ENCODE results near the gene RIMBP2.

The RIMBP2 gene

DNA sequence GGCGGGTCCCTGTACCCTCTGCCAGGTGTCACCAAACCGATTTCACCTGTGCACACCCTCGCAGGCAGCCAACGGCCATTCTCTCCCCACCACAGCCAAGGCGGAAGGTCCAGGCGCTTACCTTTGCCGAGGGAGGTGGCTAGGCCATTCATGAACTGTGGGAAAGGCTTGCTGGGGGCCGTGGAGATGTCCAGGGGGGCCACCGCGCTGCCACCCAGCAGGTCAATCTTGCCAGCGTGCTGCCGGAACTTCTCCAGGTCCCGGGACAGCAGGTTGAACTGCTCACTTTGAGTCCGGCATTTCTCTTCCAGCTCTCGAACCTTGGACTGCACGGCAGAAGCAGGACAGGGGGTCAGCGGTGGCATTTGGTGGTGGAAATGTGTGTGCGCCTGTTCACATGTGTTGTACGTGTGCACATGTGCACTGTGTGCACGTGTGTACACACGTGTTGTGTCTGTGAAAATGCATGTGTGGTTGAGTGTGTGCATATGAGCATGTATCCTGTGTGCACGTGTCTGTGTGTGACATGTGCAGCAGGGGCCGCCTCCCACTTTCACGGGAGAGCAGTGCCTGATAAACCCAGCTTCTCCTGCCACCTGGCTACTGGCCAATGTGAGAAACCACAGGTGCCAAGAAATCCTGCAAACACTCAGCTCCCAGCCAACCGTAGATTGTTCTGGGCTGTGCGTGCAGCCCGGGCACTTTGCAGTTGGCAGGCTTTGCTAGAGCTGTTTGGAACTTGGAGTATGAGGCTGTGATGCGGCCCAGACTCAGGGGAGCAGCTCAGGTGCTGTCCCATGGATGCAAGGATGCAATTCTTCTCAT, 259.5 kb downstream of the RIMBP2 start:
- H3K4me3 ChIP-seq (ENCODE audit: low read depth, low read length): no peak overlapping the region
- in situ Hi-C loops (cut with HindIII; ENCODE audit: low sequenced_read_pairs): no loop called here
- TF ChIP-seq, protein P1, sequence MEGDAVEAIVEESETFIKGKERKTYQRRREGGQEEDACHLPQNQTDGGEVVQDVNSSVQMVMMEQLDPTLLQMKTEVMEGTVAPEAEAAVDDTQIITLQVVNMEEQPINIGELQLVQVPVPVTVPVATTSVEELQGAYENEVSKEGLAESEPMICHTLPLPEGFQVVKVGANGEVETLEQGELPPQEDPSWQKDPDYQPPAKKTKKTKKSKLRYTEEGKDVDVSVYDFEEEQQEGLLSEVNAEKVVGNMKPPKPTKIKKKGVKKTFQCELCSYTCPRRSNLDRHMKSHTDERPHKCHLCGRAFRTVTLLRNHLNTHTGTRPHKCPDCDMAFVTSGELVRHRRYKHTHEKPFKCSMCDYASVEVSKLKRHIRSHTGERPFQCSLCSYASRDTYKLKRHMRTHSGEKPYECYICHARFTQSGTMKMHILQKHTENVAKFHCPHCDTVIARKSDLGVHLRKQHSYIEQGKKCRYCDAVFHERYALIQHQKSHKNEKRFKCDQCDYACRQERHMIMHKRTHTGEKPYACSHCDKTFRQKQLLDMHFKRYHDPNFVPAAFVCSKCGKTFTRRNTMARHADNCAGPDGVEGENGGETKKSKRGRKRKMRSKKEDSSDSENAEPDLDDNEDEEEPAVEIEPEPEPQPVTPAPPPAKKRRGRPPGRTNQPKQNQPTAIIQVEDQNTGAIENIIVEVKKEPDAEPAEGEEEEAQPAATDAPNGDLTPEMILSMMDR (IDR thresholded peaks at IDR 0.05; ENCODE audit: low read depth, low read length, missing control alignments): no peak
- DNase-seq (ENCODE audit: low read depth): no peak

DNA sequence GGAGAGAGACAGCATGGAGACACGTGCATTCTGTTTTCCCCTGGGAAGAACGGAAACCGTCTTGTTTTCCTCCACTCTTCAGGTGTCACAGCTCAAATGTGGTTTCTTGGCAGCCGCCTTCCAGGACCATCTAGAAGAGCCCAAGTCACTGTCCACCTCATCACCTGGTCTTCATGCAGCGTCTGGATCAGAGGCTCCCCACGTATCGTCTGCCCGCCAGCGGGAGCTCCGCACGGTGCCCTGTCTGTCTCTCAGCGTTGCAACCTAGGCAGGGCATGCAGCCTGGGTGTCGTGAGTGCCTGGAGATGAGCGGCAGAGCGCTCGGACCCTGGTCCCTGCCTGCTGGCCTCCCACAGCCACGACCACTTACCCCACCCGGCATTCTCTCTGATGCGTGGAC, 260.9 kb downstream of the RIMBP2 start:
- no peak for DNase-seq (ENCODE audit: low read depth)
- TF ChIP-seq, protein P1 (IDR thresholded peaks at IDR 0.05; ENCODE audit: low read depth, low read length, missing control alignments): no peak
- no peak overlapping the region for H3K4me3 ChIP-seq (ENCODE audit: low read depth, low read length)
- in situ Hi-C loops (cut with HindIII; ENCODE audit: low sequenced_read_pairs): no loop called here

DNA sequence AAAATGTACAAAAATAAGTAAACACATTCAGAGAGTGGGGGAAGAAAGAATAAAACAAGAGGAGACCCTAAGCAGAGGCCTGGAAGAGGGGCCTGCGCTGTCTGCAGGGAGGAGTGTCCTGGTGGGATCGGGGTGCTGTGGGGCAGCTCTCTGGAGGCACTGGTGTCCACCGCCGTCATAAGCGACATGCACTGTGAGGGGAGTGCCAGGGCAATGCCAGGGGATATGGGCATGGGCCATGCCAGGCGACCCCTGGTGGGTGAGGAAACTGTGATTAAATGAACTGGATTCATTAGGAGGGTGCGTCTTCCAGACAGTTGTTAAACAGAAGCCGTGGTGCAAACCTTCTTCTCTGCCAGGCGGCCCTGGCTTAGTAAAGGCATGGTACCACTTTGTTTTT, 261.8 kb downstream of the RIMBP2 start:
- TF ChIP-seq, protein P1 (IDR thresholded peaks at IDR 0.05; ENCODE audit: low read depth, low read length, missing control alignments): no peak
- no peak overlapping the region for H3K4me3 ChIP-seq (ENCODE audit: low read depth, low read length)
- in situ Hi-C loops (cut with HindIII; ENCODE audit: low sequenced_read_pairs): no loop called here
- DNase-seq (ENCODE audit: low read depth): no peak

DNA sequence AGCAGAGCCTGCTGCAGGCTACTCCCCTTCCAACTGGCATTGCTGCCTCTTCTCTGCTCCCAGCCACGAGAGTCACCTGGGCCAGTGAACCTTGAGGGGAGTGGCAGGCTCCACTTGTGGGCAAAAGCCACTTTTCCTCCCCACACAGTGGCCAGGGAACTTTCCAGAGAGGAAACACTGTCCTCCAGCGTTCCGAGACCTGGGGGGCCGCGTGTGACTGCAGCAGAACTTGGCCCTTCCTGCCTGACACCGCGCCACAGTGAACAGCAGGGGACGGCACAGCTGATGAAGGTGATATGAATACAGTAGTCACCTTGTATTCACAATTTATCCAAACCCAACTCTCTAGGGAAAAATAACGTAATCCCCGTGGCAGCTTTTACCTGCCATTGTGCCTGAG, 263.6 kb downstream of the RIMBP2 start:
- H3K4me3 ChIP-seq (ENCODE audit: low read depth, low read length): no peak overlapping the region
- in situ Hi-C loops (cut with HindIII; ENCODE audit: low sequenced_read_pairs): no loop called here
- TF ChIP-seq, protein P1 (IDR thresholded peaks at IDR 0.05; ENCODE audit: low read depth, low read length, missing control alignments): no peak
- DNase-seq (ENCODE audit: low read depth): no peak

DNA sequence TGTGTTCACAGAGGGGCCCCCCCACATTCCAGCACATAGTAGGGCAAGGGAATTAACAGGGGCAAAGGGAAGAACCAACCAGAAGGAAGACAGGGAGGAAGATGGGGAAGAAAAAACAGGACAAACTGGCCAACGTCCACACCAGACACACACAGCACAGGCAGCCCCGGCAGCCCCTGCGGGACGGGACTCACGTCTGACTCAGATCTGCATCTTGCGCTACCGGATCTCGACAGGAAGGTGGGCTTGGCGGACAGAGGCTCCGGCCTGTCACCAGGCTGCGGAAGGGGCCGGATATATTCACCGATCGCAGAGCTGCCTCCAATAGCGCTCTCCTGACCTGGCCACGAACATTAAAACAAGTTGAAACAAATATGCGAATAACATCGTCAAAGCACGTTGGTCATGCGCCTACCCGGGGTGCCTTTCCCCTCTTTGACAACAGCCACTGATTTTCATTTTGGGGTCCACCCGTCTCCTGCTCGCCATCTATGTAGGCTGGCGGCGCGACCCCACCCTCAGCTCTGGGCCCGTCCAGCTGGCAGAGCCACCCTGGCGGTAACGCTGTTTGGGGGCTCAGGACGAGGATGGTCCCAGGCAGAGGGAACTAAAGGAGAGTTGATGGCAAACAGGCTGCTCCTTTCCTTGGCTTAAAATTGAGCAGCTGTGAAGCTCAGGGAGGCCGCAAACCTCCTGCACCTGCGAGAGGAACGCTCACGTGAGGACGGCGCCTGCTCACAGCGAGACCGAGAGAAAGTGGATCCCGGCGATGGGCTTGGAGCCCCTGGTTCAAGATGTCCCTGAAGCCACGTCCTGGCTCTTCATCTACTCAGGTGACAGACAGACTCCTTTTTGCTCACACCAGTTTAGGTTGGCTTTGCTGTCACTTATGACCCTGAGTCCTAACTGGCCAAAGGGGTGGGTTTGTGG, 264.8 kb downstream of the RIMBP2 start:
- in situ Hi-C loops (cut with HindIII; ENCODE audit: low sequenced_read_pairs): no loop called here
- DNase-seq (ENCODE audit: low read depth): no peak
- TF ChIP-seq, protein P1 (IDR thresholded peaks at IDR 0.05; ENCODE audit: low read depth, low read length, missing control alignments): no peak
- H3K4me3 ChIP-seq (ENCODE audit: low read depth, low read length): no peak overlapping the region

DNA sequence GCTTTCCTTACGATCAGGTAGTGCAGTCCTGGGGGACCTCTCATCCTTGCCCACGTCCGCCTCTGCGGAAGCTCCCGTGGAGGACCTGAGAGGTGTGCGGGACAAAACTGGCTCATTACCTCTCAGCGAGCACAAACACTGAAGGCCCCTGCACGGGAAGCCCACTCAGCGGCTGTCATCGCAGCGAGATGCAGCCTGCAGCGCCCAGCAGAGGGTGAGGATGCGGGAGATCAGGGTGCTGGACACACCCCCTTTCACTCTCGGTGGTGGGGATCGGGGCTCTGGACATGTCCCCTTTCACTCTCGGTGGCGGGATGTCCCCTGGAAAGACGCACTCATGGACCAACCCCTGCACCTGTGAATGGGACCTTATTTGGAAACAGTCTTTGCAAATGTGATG, 266.8 kb downstream of the RIMBP2 start:
- H3K4me3 ChIP-seq (ENCODE audit: low read depth, low read length): no peak overlapping the region
- TF ChIP-seq, protein P1 (IDR thresholded peaks at IDR 0.05; ENCODE audit: low read depth, low read length, missing control alignments): no peak
- in situ Hi-C loops (cut with HindIII; ENCODE audit: low sequenced_read_pairs): no loop called here
- no peak for DNase-seq (ENCODE audit: low read depth)
